HG03108 (cell line): ENCODE measurements around the gene PALM3.
"Not testable (repeated sequence)": the region's sequence is repeated elsewhere in the genome, so short reads cannot be mapped to it uniquely, and the experiment has no call there.

Experiments used
- ATAC-seq: cut with Tn5 transposase; IDR thresholded peaks from one replicate; pipeline ENCODE4 v1.9.1; 2021; ENCODE audit warnings: moderate library complexity; ENCODE audit not compliant: unreplicated experiment

PALM3 gene

DNA sequence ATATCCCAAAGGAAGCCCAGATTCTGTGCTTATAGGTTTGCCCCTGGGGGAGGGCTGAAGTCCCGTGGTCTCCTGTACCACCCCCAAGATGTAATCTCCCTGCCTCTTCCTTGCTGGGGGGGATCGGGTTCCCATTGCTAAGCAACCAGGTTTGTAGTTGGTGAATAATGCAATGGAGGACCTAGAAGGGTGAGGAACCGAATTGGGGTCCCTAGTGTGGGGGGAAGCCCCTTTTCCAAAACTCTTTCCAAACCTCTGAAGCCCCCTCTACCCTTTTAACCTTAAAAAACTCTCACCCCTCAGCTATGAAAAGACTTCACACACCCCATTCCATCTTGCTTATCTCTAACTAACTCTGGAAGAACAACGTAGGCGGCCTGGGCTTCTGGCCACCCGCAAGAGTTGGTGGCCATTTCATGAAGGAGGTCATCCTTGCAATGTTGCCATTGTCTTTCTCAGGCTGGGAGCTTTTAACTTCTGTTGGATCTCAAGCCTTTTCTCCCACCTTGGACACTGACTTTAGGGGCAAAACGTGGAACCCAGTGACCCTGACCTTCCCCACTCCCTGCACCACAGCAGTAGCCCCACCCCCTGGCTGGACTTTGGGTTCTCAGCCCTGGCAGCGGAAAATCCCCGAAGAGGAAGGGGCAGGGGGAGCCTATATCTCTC, 661 bp downstream of the PALM3 start:
- no peak for ATAC-seq

DNA sequence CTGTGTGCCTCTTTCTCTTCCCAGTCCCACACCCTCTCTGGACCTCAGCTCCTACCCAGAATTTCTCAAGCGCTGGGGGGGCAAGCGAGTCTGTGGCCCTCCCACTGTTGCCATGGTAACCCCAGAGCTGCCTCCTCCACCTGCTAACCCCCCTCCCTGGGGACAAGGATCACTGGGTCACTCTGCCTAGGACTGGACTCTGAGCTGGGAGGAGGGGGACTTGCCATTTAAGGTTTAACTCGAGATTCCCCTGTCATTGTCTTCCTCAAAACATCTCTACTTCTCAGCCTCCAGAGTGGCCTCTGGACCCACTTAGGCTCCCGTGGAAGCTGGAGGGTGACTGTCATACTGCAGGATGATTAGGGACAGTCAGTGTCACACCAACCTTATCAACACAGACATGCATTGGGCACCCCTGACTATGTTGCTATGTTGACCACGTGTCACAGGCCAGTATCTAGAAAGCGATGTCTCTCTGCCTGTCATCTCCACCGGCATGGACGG, 2.2 kb downstream of the PALM3 start:
- no peak for ATAC-seq

GRCh38 chr19:14059093-14059480, 2.8 kb downstream of the PALM3 start:
- no peak for ATAC-seq

- ATAC-seq, result no peak
Observed at GRCh38 chr19:14058182-14059092, 3.4 kb downstream of the PALM3 start.

- no peak for ATAC-seq
Observed at GRCh38 chr19:14056741-14057356, 5.0 kb downstream of the PALM3 start.

DNA sequence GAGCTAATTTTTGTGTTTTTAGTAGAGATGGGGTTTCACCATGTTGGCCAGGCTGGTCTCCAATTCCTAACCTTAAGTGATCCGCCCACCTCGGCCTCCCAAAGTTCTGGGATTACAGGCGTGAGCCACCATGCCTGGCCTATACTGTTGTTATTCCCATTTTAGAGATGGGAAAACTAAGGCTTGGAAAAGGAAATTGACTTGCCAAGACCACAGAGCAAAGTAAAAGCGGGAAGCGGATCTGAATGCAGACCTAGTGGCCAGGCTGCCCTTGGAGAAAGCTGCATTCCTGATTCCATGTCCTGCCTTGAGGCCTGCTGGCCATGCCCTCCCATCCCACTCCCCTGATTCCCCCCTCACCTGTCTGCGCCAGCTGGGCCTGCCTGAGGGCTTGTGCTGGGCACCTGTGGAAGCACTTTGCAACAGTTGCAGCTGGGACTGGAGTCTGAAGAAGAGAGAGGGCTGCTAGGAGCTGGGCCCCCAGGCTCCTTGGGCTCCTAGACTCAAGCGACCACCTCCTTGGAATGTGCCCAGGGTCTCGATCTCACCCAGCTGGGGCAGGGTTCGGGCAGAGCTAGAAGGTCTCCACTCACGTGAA, 5.7 kb downstream of the PALM3 start:
- ATAC-seq, result no peak

DNA sequence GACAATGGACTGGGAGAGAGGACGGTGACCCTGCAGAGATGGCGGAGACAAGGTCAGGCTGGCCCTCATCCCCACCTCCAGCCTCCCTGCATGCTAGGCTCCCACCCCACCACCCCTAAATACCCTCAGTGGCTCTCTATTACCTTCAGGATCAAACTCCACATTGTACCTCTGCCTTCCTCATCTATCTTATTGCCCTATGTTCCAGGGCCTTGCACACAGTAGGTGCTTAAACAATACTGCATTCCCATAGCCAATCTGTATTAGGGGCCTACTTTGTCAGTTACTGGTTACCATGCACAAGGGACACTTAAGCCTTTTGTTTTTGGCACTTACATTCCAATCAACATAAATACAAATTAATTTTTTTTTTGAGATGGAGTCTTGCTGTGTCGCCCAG, 6.5 kb downstream of the PALM3 start:
- ATAC-seq, result no peak

DNA sequence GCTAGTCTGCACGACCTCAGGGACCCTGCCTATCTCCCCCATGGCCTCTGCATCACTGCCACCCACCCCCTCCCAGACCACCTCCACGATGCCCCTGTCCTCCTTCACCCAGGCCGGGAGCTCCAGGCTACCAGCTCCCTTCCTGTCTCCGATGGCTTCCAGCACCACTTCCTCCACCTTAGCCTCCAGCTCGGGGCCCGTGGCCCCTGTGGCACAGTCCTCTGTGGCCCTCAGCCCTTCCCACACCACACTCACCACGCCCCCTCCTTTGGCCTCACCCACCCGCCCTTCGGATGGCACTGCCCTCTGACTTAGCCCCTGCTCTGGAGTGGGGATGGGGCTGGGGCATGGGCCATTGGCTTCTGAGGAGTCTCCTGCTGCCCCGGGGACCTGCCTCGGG, 7.2 kb downstream of the PALM3 start:
- ATAC-seq, result no peak

DNA sequence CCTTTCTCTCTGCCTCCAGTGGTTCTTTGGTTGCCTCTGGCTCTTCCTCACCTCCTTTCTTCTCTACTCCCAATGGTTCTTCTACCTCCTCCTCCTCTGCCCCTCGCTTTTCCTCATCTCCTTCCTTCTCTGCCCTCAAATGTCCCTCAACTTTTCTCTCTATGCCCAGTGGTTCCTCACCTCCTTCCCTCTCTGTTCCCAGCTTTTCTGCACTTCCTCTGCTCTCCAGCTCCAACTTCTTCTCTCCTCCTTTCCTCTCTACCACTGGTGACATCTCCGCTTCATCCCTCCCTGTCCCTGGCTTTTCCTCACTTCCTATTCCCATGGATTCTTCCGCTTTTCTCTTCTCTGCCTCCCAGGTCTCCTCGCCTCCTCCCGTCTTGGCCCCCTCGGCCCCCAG, 7.8 kb downstream of the PALM3 start:
- ATAC-seq, result no peak

- no peak for ATAC-seq
Observed at GRCh38 chr19:14053500-14053899, 8.4 kb downstream of the PALM3 start.

- no peak for ATAC-seq
Observed at GRCh38 chr19:14053032-14053431, 8.8 kb downstream of the PALM3 start.

DNA sequence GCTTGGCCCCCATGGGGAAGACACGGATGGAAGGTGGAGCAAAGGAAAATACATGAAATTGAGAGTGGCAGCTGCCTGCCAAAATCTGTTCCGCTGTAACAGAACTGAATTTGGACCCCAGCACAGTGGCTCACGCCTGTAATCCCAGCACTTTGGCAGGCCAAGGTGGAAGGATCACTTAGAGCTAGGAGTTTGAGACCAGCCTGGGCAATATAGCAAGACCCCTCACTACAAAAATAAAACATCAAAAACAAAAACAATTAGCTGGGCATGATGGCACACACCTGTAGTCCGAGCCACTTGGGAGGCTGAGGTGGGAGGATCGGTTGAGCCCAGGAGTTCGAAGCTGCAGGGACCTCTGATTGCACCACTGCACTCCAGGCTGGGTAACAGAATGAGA, 9.4 kb downstream of the PALM3 start:
- ATAC-seq, result no peak

DNA sequence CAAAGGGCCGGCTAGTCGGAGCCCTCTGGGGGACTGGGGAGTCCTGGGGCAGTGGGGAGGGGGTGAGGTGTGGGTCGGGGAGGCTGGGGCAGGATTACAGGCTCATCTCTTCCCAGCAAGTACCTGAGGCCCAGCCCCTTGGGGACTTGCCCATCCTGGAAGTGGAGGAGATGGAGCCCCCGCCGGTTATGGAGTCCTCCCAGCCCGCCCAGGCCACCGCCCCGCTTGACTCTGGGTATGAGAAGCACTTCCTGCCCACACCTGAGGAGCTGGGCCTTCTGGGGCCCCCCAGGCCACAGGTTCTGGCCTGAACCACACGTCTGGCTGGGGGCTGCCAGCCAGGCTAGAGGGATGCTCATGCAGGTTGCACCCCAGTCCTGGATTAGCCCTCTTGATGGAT, 9.9 kb downstream of the PALM3 start:
- no peak for ATAC-seq

DNA sequence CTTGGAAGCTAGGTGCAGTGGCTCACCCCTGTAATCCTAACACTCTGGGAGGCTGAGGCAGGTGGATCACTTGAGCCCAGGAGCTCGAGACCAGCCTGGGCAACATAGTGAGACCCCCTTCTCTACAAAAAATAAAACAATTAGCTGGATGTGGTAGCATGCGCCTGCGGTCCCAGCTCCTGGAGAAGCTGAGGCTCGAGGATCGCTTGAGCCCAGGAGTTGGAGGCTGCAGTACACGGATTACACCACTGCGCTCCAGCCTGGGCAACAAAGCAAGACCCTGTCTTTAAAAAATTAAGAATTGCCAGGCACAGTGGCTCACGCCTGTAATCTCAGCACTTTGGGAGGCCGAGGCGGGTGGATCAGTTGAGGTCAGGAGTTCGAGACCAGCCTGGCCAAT, 10.9 kb downstream of the PALM3 start:
- ATAC-seq, result not testable (repeated sequence)

DNA sequence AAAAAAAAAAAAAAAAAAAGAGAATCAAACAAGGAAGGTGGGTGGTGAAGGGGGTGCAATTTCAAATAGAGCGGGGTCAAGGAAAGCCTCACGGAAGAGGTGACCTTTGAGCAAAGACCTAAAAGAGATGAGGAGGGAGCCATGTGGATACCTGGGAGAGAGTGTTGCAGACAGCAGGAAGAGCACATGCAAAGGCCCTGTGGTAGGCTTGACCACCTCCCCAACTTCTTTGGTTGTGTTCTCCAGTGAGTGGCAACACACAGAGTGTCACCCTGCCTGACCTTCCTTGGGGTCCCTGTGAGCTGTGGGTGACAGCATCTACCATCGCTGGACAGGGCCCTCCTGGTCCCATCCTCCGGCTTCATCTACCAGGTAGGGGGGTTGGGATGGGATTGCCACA, 11.4 kb downstream of the PALM3 start:
- no peak for ATAC-seq

DNA sequence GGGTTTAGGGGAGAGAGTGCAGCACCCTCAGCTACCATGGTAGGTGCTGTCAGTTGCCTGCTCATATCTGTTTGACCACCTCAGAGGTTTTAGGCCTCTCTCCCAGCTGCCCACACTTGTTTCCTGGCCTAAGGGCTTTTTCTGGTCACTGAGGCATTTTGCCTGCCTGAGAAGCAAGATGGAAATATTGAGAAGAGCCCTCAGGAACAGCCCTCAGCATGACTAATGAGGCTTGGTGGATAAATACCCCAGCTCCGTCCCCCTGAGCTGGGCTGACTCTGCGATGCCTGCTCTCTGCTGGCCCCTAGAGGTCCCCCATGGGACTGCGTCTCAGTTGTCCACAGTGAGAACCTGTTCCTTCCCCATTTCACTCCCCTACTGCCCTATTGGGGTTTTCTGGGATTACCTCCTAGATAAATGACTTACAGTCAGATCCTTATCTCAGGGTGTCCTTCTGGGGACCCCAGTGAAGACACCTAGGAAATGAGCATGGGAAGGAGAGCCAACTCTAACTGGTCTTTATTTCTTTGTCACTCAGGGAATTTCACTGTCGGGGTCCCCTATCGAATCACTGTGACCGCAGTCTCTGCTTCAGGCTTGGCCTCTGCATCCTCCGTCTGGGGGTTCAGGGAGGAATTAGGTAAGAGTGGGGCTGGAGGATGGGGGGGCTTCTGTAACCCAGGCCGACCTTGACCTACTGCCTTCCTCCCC, 13.3 kb downstream of the PALM3 start:
- ATAC-seq, result no peak

DNA sequence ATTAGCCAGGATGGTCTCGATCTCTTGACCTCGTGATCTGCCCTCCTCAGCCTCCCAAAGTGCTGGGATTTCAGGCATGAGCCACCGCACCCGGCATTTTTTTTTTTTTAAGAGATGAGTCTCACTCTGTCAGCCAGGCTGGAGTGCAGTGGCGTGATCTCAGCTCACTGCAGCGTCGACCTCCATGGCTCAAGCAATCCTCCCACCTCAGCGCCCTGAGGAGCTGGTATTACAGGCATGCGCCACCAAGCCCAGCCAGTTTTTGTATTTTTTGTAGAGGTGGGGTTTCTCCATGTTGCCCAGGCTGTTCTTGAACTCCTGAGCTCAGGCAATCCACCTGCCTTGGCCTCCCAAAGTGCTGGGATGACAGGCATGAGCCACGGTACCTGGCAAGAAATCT, 14.0 kb downstream of the PALM3 start:
- not testable (repeated sequence) for ATAC-seq

DNA sequence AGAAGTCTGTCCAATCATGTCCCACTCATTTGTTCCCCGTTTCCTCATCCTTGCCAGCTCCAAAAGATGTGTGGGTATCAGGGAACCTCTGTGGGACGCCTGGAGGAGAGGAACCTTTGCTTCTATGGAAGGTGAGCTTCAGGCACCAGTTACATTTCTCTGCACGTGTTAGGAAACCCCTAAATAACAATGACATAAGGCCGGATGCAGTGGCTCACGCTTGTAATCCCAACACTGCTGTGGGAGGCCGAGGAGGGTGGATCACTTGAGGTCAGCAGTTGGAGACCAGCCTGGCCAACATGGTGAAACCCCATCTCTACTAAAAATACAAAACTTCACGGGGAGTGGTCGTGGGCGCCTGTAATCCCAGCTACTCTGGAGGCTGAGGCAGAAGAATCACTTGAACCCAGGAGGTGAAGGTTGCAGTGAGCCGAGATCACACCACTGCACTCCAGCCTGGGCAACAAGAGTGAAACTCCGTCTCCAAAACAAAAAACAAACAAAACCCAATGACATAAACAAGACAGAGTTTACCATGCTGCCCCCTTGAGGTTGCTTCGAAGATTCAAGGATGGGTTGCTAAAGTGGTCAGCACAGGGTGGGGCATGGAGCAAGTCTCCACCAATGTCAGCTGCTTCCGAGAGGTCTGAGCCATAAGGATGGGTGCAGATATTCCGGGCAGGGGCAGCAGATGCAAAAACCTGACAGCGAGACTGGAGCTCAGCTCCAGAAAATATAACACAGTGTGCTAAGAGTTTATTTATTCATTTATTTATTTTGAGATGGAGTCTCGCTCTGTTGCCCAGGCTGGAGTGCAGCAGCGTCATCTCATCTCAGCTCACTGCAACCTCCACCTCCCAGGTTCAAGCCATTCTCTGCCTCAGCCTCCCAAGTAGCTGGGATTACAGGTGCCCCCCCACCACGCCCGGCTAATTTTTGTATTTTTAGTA, 18.9 kb downstream of the PALM3 start:
- not testable (repeated sequence) for ATAC-seq

- ATAC-seq, result no peak
Observed at GRCh38 chr19:14039181-14039580, 22.7 kb downstream of the PALM3 start.

GRCh38 chr19:14035706-14036105, 26.2 kb downstream of the PALM3 start:
- no peak for ATAC-seq
